Measurements from ENCODE around the gene EDN3. TPM values are rescaled to one million over a fixed set of nuclear protein-coding genes. Genes with fewer than 3 reads are reported as not detected.

The EDN3 gene
- total RNA-seq, 1 experiment from 2014 or later = not detected

DNA sequence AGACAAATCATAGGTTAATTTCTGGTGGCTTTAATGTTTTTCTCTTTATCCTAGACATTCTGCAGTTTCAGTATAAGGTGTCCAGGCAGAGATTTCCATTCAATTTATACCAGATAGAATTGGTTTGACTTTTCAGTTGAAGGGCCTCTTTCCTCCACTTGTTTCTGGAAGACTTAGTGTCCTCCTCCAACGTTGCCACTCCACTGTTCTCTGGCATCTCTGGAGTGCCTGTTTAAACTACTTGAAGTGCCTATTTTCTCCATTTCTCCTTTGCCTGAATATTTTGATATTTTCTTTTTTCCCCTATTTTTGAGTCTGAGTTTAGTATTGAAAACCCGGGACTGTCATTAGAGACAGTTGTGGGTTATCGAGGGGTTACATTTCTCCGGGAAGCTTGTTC lies 27.7 kb downstream of the EDN3 start:
- H3K79me2 ChIP-seq (ENCODE audit: insufficient read depth, low read length) = no peaks in the 10 kb centered on the region
- H2AFZ ChIP-seq (ENCODE audit: low read depth, low read length, poor library complexity, severe bottlenecking) = no peak overlapping the region
- no peak overlapping the region for H3K4me3 ChIP-seq (replicated peaks in 1 of 2; ENCODE audit: low read depth in 1 of 2, low read length in 2 of 2)
- TF ChIP-seq EZH2phosphoT487 (IDR thresholded peaks at IDR 0.05; ENCODE audit: borderline replicate concordance) (no peak), SRF (IDR thresholded peaks at IDR 0.05; ENCODE audit: low read depth) (no peak), RAD21 (IDR thresholded peaks at IDR 0.05; ENCODE audit: low read depth) (no peak), TCF7L2 (IDR thresholded peaks at IDR 0.05; ENCODE audit: borderline replicate concordance, extremely low read depth, insufficient read depth, insufficient read length) (no peak), POLR2A (IDR thresholded peaks at IDR 0.05; ENCODE audit: borderline replicate concordance, extremely low read depth, insufficient read depth, insufficient read length) (no peak), POLR2AphosphoS5 (IDR thresholded peaks at IDR 0.05; ENCODE audit: low read depth, low read length) (no peak), CEBPB (IDR thresholded peaks at IDR 0.05; ENCODE audit: low read depth) (no peak), EZH2 (IDR thresholded peaks at IDR 0.05) (no peak), JUND (IDR thresholded peaks at IDR 0.05) (no peak)
- TF ChIP-seq, protein P1, sequence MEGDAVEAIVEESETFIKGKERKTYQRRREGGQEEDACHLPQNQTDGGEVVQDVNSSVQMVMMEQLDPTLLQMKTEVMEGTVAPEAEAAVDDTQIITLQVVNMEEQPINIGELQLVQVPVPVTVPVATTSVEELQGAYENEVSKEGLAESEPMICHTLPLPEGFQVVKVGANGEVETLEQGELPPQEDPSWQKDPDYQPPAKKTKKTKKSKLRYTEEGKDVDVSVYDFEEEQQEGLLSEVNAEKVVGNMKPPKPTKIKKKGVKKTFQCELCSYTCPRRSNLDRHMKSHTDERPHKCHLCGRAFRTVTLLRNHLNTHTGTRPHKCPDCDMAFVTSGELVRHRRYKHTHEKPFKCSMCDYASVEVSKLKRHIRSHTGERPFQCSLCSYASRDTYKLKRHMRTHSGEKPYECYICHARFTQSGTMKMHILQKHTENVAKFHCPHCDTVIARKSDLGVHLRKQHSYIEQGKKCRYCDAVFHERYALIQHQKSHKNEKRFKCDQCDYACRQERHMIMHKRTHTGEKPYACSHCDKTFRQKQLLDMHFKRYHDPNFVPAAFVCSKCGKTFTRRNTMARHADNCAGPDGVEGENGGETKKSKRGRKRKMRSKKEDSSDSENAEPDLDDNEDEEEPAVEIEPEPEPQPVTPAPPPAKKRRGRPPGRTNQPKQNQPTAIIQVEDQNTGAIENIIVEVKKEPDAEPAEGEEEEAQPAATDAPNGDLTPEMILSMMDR (IDR thresholded peaks at IDR 0.05 in 2 of 3, conservative IDR thresholded peaks at IDR 0.05 in 1 of 3; ENCODE audit: borderline replicate concordance in 1 of 3, insufficient read depth in 1 of 3, low read depth in 2 of 3, low read length in 2 of 3) = no peak
- TF ChIP-seq, protein P2, sequence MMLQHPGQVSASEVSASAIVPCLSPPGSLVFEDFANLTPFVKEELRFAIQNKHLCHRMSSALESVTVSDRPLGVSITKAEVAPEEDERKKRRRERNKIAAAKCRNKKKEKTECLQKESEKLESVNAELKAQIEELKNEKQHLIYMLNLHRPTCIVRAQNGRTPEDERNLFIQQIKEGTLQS (IDR thresholded peaks at IDR 0.05) = no peak
- TF ChIP-seq, protein P3, sequence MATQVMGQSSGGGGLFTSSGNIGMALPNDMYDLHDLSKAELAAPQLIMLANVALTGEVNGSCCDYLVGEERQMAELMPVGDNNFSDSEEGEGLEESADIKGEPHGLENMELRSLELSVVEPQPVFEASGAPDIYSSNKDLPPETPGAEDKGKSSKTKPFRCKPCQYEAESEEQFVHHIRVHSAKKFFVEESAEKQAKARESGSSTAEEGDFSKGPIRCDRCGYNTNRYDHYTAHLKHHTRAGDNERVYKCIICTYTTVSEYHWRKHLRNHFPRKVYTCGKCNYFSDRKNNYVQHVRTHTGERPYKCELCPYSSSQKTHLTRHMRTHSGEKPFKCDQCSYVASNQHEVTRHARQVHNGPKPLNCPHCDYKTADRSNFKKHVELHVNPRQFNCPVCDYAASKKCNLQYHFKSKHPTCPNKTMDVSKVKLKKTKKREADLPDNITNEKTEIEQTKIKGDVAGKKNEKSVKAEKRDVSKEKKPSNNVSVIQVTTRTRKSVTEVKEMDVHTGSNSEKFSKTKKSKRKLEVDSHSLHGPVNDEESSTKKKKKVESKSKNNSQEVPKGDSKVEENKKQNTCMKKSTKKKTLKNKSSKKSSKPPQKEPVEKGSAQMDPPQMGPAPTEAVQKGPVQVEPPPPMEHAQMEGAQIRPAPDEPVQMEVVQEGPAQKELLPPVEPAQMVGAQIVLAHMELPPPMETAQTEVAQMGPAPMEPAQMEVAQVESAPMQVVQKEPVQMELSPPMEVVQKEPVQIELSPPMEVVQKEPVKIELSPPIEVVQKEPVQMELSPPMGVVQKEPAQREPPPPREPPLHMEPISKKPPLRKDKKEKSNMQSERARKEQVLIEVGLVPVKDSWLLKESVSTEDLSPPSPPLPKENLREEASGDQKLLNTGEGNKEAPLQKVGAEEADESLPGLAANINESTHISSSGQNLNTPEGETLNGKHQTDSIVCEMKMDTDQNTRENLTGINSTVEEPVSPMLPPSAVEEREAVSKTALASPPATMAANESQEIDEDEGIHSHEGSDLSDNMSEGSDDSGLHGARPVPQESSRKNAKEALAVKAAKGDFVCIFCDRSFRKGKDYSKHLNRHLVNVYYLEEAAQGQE (IDR thresholded peaks at IDR 0.05; ENCODE audit: low read depth) = no peak
- TF ChIP-seq, protein P4, sequence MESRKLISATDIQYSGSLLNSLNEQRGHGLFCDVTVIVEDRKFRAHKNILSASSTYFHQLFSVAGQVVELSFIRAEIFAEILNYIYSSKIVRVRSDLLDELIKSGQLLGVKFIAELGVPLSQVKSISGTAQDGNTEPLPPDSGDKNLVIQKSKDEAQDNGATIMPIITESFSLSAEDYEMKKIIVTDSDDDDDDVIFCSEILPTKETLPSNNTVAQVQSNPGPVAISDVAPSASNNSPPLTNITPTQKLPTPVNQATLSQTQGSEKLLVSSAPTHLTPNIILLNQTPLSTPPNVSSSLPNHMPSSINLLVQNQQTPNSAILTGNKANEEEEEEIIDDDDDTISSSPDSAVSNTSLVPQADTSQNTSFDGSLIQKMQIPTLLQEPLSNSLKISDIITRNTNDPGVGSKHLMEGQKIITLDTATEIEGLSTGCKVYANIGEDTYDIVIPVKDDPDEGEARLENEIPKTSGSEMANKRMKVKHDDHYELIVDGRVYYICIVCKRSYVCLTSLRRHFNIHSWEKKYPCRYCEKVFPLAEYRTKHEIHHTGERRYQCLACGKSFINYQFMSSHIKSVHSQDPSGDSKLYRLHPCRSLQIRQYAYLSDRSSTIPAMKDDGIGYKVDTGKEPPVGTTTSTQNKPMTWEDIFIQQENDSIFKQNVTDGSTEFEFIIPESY (IDR thresholded peaks at IDR 0.05; ENCODE audit: extremely low read depth, insufficient replicate concordance, low read length) = no peak
- H4K20me1 ChIP-seq (ENCODE audit: insufficient read depth) = no peaks in the 10 kb centered on the region
- POLR2A ChIA-PET = no interaction called here
- CTCF ChIA-PET = no interaction called here
- no peak overlapping the region for H3K9ac ChIP-seq (ENCODE audit: low read length)
- no peak for DNase-seq (ENCODE audit: low read depth, low spot score)
- no peaks in the 10 kb centered on the region for H3K9me2 ChIP-seq (ENCODE audit: insufficient read depth)
- H3K4me1 ChIP-seq (ENCODE audit: control insufficient read depth in 1 of 2, insufficient read depth in 2 of 2, low read length in 2 of 2) = no peaks in the 10 kb centered on the region
- H3K4me2 ChIP-seq (ENCODE audit: low read length) = no peak overlapping the region
- peaks cover 63% of the 10 kb centered on the region; the same call in 1 of the 2 replicates for H3K27me3 ChIP-seq (ENCODE audit: insufficient read depth, low read length)
- no peaks in the 10 kb centered on the region for H3K36me3 ChIP-seq (ENCODE audit: control insufficient read depth in 1 of 2, insufficient read depth in 2 of 2, low read length in 2 of 2)
- BruUV-seq (replicated peaks) = no TSS peak
- H3K9me3 ChIP-seq (ENCODE audit: control insufficient read depth in 1 of 2, insufficient read depth in 1 of 2, low read depth in 1 of 2, low read length in 2 of 2) = no peaks in the 10 kb centered on the region
- ATAC-seq = no peak
- H3K27ac ChIP-seq (ENCODE audit: low read depth, low read length) = no peak overlapping the region
- RAD21 ChIA-PET (ENCODE audit: low non-redundant PET in 1 of 2, low total read pairs in 2 of 2, uncharacterized antibody in 2 of 2, unreplicated experiment in 2 of 2) = interaction anchor here in 1 of 2 experiments (0.6 kb wide), 1 partner anchor 1829 kb away, joined by 4 read pairs; no protein-coding TSS in a partner anchor
- intact Hi-C loops (cut with micrococcal nuclease) = no loop called here

Measured in HCT116 (cell line).